Adrenal gland (tissue), 12 donors: ENCODE data around the gene MADCAM1. TPM values are rescaled to one million over a fixed set of nuclear protein-coding genes. Genes with fewer than 3 reads are reported as not detected.

Experiments
- DNase-seq, 7 donors: peaks; one replicate each; pipeline ENCODE4 v3.0.0-alpha.2; 2019 to 2020
- H3K27ac ChIP-seq, 5 donors: fragments of 200-600 bp; sonication (generic) in 4 of 5; 1 replicate in 3 of 5; 2 replicates in 2 of 5; pipeline versions ENCODE4 v1.5.1 to v1.8.0; 2016 to 2020; ENCODE audit warnings: mild to moderate bottlenecking in 1 of 5
- H3K27me3 ChIP-seq: fragments of 200-600 bp; 2 replicates; pipeline ENCODE4 v1.8.0; 2021
- H3K36me3 ChIP-seq, 2 donors: fragments of 200-600 bp; replicated peaks in 1 of 2; 1 replicate in 1 of 2; 2 replicates in 1 of 2; pipeline versions ENCODE4 v1.5.1 to v1.8.0; 2018 to 2022
- H3K4me1 ChIP-seq, 2 donors: fragments of 200-600 bp; replicated peaks in 1 of 2; 1 replicate in 1 of 2; 2 replicates in 1 of 2; pipeline versions ENCODE4 v1.5.1 to v1.8.0; 2018 to 2021
- H3K4me3 ChIP-seq, 4 donors: fragments of 200-600 bp; sonication (generic) in 3 of 4; one replicate each; pipeline ENCODE4 v1.5.1; 2016 to 2018
- H3K9me3 ChIP-seq, 3 donors: fragments of 200-600 bp; sonication (generic) in 1 of 3; replicated peaks in 1 of 3; 1 replicate in 2 of 3; 2 replicates in 1 of 3; pipeline versions ENCODE4 v1.5.1 to v1.8.0; 2016 to 2021
- CTCF ChIP-seq, 6 experiments: fragments of 450-650 bp in 4 of 6; fragments of 200-600 bp in 2 of 6; sonication (generic) in 1 of 6; IDR thresholded peaks; 1 replicate in 5 of 6; 2 replicates in 1 of 6; pipeline versions ENCODE4 v1.5.1 to v1.8.0; 2016 to 2021; ENCODE audit warnings: antibody characterized with exemption in 6 of 6, mild to moderate bottlenecking in 2 of 6, moderate library complexity in 1 of 6
- POLR2A ChIP-seq, 2 donors: fragments of 450-650 bp; IDR thresholded peaks; one replicate each; pipeline ENCODE4 v1.6.1; 2017; ENCODE audit warnings: antibody characterized with exemption in 2 of 2, mild to moderate bottlenecking in 2 of 2, moderate library complexity in 1 of 2
- WGBS, 4 donors: extraction: QIAGEN DNeasy Blood & Tissue Kit in 2 of 4; methylation state at CpG; one replicate each; pipeline versions ENCODE4 v1.1.5 to v1.1.7; 2013 to 2017; 5-methylcytosine and 5-hydroxymethylcytosine counted together
- intact Hi-C, 2 donors: fragments of 100-400 bp; cut with DNase I; formaldehyde crosslinking; loops; one replicate each; pipeline versions ENCODE4 v1.14.1 to v1.15.0; 2022 to 2023
- polyA plus RNA-seq, 3 donors: library from polyadenylated mRNA; stranded (reverse); fragments of 200-250 nt in 2 of 3; fragments of 350-450 nt in 1 of 3; fragmentation: Illumina TruSeq in 1 of 3; extraction: RNeasy Lipid Tissue Mini Kit (QIAGEN cat#74804) in 1 of 3; gene quantifications; one replicate each; pipeline ENCODE4 v1.2.3, GENCODE V29; 2013 to 2014
- total RNA-seq, 9 donors: library from RNA; depleted of rRNA in 4 of 9; stranded (reverse); fragments of >200 nt in 4 of 9; fragments of 120-200 nt in 1 of 9; fragmentation: NEBNext Ultra II Directional in 1 of 9; extraction: Animal tissue kit (Norgen Biotek cat#: 25700) in 1 of 9; gene quantifications; one replicate each; pipeline versions ENCODE4 v1.1.0 to v1.2.4, GENCODE V29; 2013 to 2023
- donor health status: healthy with polysubstance abuse.
- donor health status: Bipolar disorder and iron deficiency.
- donor health status: DM: yes; HTN: yes; CAD: no.
- donor health status: DM: no; HTN: no; CAD: no.
- donor health status: DM: no; HTN: no; CAD: no.
- donor health status: DM: yes; HTN: yes; CAD: no.

Gene MADCAM1
- total and polyA plus RNA-seq, 12 donors: 0.14 to 4.8 (median 0.92) TPM; not detected in 2

GRCh38 chr19:457636-458035 is 38.6 kb upstream of the MADCAM1 start:
- WGBS, 4 donors: 90 to 99% (median 96%) methylated on average over 29 to 30 of the region's 30 CpGs
- Histone ChIP-seq H3K36me3 (no peaks in the 10 kb centered on the region), H3K4me3 (no peak overlapping the region), H3K9me3 (no peaks in the 10 kb centered on the region), H3K27me3 (no peaks in the 10 kb centered on the region), H3K4me1 (peaks cover 12 to 13% of the 10 kb centered on the region in 2 donors), H3K27ac (no peak overlapping the region)
- no peak for DNase-seq
- intact Hi-C loops: no loop called here
- no peak for TF ChIP-seq POLR2A (IDR thresholded peaks at IDR 0.05)
- TF ChIP-seq CTCF (IDR thresholded peaks at IDR 0.05): no peak

GRCh38 chr19:458091-459042 is 37.9 kb upstream of the MADCAM1 start:
- no peak for TF ChIP-seq CTCF (IDR thresholded peaks at IDR 0.05)
- TF ChIP-seq POLR2A (IDR thresholded peaks at IDR 0.05): no peak

GRCh38 chr19:459724-460511 is 36.4 kb upstream of the MADCAM1 start:
- TF ChIP-seq CTCF (IDR thresholded peaks at IDR 0.05): no peak
- peak in 1 of 2 donors; percentile 42 for TF ChIP-seq POLR2A (IDR thresholded peaks at IDR 0.05)
- H3K4me3 ChIP-seq: peak overlapping the region in 3 of 4 donors; percentile 22 to 90 (median 56)
- peak; percentile 45 to 82 (median 67) for DNase-seq

More at GRCh38 chr19:458091-459042, 37.9 kb upstream of the MADCAM1 start:
- Histone ChIP-seq H3K4me1 (peaks cover 12 to 13% of the 10 kb centered on the region in 2 donors), H3K36me3 (no peaks in the 10 kb centered on the region), H3K27me3 (no peaks in the 10 kb centered on the region), H3K27ac (no peak overlapping the region), H3K9me3 (no peaks in the 10 kb centered on the region), H3K4me3 (no peak overlapping the region)
- intact Hi-C loops: no loop called here
- WGBS, 4 donors: 94 to 97% (median 94%) methylated on average over 50 to 89 of the region's 89 CpGs
- DNase-seq: no peak

More at GRCh38 chr19:459724-460511, 36.4 kb upstream of the MADCAM1 start:
- Histone ChIP-seq H3K27me3 (no peaks in the 10 kb centered on the region), H3K36me3 (no peaks in the 10 kb centered on the region), H3K27ac (peak overlapping the region in 4 of 5 donors; percentile 52 to 86 (median 70)), H3K9me3 (no peaks in the 10 kb centered on the region), H3K4me1 (peaks cover 12 to 13% of the 10 kb centered on the region in 2 donors)
- intact Hi-C loops: no loop called here
- 1 to 12% (median 2%) methylated on average over 12 to 66 of the region's 66 CpGs for WGBS, 4 donors
